HG03103 (cell line): Measurements from ENCODE around the gene ITGA6.

ENCODE experiments used
- ATAC-seq: cut with Tn5 transposase; IDR thresholded peaks from one replicate; pipeline ENCODE4 v1.9.1; 2021; ENCODE audit warnings: low read depth; ENCODE audit not compliant: unreplicated experiment

ITGA6 gene

GRCh38 chr2:172439509-172439860 is 12.1 kb downstream of the ITGA6 start:
- ATAC-seq, result no peak

- ATAC-seq, result no peak
Measured at GRCh38 chr2:172439911-172440310, 12.5 kb downstream of the ITGA6 start.

- no peak for ATAC-seq
Measured at GRCh38 chr2:172440795-172441194, 13.4 kb downstream of the ITGA6 start.

GRCh38 chr2:172442072-172442895 is 14.9 kb downstream of the ITGA6 start:
- ATAC-seq, result no peak

- no peak for ATAC-seq
Measured at GRCh38 chr2:172445851-172446250, 18.5 kb downstream of the ITGA6 start.

GRCh38 chr2:172446474-172447063 is 19.2 kb downstream of the ITGA6 start:
- ATAC-seq, result no peak

- no peak for ATAC-seq
Measured at GRCh38 chr2:172447811-172448493, 20.6 kb downstream of the ITGA6 start.

GRCh38 chr2:172448544-172449267 is 21.3 kb downstream of the ITGA6 start:
- no peak for ATAC-seq

GRCh38 chr2:172449911-172450550 is 22.6 kb downstream of the ITGA6 start:
- ATAC-seq, result no peak

- no peak for ATAC-seq
Measured at GRCh38 chr2:172451923-172452322, 24.5 kb downstream of the ITGA6 start.

GRCh38 chr2:172452845-172453244 is 25.5 kb downstream of the ITGA6 start:
- no peak for ATAC-seq

GRCh38 chr2:172454404-172455120 is 27.2 kb downstream of the ITGA6 start:
- ATAC-seq, result no peak

- ATAC-seq, result no peak
Measured at GRCh38 chr2:172455121-172455515, 27.7 kb downstream of the ITGA6 start.

- no peak for ATAC-seq
Measured at GRCh38 chr2:172456002-172456401, 28.6 kb downstream of the ITGA6 start.

- no peak for ATAC-seq
Measured at GRCh38 chr2:172457536-172457935, 30.1 kb downstream of the ITGA6 start.

- no peak for ATAC-seq
Measured at GRCh38 chr2:172458561-172459124, 31.3 kb downstream of the ITGA6 start.

GRCh38 chr2:172460780-172461201 is 33.4 kb downstream of the ITGA6 start:
- no peak for ATAC-seq

GRCh38 chr2:172461591-172462372 is 34.4 kb downstream of the ITGA6 start:
- no peak for ATAC-seq

GRCh38 chr2:172462373-172462848 is 35.0 kb downstream of the ITGA6 start:
- ATAC-seq, result no peak
